Naive thymus-derived CD8-positive, alpha-beta T cell (primary cell): Measurements from ENCODE around the gene JADE2. TPM values are rescaled to one million over a fixed set of nuclear protein-coding genes. Genes with fewer than 3 reads are reported as not detected.

ENCODE experiments used
- ATAC-seq, 2 donors: fragments of 150-1000 bp; cut with Tn5 transposase in 1 of 2; sonication (Bioruptor Pico), chemical (Tn5 transposase) in 1 of 2; 1 replicate in 1 of 2; 2 replicates in 1 of 2; pipeline ENCODE4 v1.10.0; 2021; ENCODE audit warnings: mild to moderate bottlenecking in 2 of 2, moderate library complexity in 2 of 2
- POLR2A ChIA-PET: fragments of 350-600 bp; sonication (Branson Sonifier 250); formaldehyde crosslinking; loops from one replicate; lab custom pipeline; 2021; ENCODE audit warnings: antibody characterized with exemption; lab: Charles Lee
- DNase-seq, 10 donors: peaks; one replicate each; pipeline versions ENCODE4 v3.0.0 to v3.0.0-alpha.2; 2020 to 2022
- H3K27ac Mint-ChIP-seq, 10 donors: one replicate each; pipeline ENCODE4 v1.8.0; 2020 to 2022; ENCODE audit warnings: mild to moderate bottlenecking in 10 of 10, mixed read lengths in 10 of 10, moderate library complexity in 4 of 10, inconsistent platforms in 1 of 10
- H3K27me3 Mint-ChIP-seq, 5 donors: one replicate each; pipeline ENCODE4 v1.8.0; 2021 to 2022; ENCODE audit warnings: mixed read lengths in 5 of 5
- H3K36me3 Mint-ChIP-seq, 3 donors: one replicate each; pipeline ENCODE4 v1.8.0; 2020 to 2022; ENCODE audit warnings: mixed read lengths in 3 of 3, mild to moderate bottlenecking in 2 of 3, inconsistent platforms in 1 of 3
- H3K4me1 Mint-ChIP-seq, 4 donors: one replicate each; pipeline ENCODE4 v1.8.0; 2021 to 2022; ENCODE audit warnings: mixed read lengths in 4 of 4
- H3K4me3 Mint-ChIP-seq, 10 donors: one replicate each; pipeline ENCODE4 v1.8.0; 2020 to 2022; ENCODE audit warnings: mild to moderate bottlenecking in 10 of 10, mixed read lengths in 10 of 10, moderate library complexity in 6 of 10, inconsistent platforms in 1 of 10
- H3K9me3 Mint-ChIP-seq, 9 donors: one replicate each; pipeline ENCODE4 v1.8.0; 2020 to 2022; ENCODE audit warnings: mixed read lengths in 9 of 9, mild to moderate bottlenecking in 3 of 9, inconsistent platforms in 1 of 9, moderate library complexity in 1 of 9
- polyA plus RNA-seq, 3 donors: library from polyadenylated mRNA; unstranded; fragments of 300-500 nt; fragmentation: Illumina TruSeq; gene quantifications; one replicate each; pipeline ENCODE4 v1.2.3, GENCODE V29; 2021
- total RNA-seq, 8 experiments: library from RNA in 2 of 8; stranded (reverse) in 2 of 8; gene quantifications; one replicate each; pipeline ENCODE4 v1.2.3 and lab custom pipeline; 2021 to 2026

JADE2 gene
- total and polyA plus RNA-seq, 5 experiments from 2014 or later = 24.3 to 262 (median 38.9) TPM

DNA sequence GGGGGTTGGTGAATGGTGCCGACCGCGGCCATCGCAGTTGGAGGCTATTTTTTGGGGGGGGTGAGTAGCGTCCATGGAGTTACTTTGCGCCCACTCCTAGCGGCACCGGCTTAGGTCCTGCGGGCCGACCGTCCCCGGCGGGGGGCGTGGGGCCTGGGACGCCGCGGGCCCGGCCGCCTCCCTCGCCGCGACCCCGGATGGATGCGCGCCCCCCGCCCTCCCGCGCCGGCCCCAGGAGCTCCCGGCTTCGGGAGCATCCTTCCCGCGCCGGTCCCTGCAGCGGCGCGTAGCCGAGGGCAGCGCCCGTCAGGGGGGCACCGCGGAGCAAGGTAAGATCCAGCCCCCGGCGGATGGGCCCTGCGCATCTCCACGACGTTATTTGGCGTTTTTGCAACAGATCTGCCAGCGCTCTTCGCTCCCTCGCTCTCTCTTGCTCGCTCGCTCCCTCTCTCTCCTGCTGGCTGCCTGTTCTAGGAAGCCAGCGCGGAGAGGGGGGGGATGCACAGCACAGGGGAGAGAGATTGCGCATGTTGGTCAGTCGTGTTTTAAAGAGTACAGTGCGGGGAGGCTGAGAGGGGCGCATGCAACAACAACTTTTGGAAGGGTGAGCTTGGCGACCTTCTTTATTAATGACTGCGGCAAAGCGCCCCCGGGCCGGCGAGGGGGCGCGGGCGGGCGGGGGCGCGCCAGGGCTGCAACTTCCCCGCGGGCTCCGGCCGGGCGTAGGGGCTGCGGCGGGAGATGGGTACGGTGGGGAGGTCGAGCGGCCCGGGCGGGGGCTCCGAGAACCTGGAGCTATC is 413 bp downstream of the JADE2 start:
- POLR2A ChIA-PET = interaction anchor here (0.6 to 7.7 kb wide), 32 partner anchors 10 to 1474 kb away, joined by 3 to 137 read pairs (median 5); partner anchors contain the start of genes CAMLG, CDKL3, CDKN2AIPNL and DDX46
- ATAC-seq = peak; percentile 10 to 31
- Mint-ChIP-seq H3K36me3 (peaks cover 0 to 3% (median 2%) of the 10 kb centered on the region in 3 donors), H3K4me1 (peaks cover 30 to 42% (median 40%) of the 10 kb centered on the region in 4 donors), H3K27ac (peak overlapping the region; percentile 93 to 100 (median 100)), H3K4me3 (peak overlapping the region; percentile 92 to 100 (median 98)), H3K27me3 (no peaks in the 10 kb centered on the region), H3K9me3 (no peaks in the 10 kb centered on the region)
- peak; percentile 43 to 83 (median 64) for DNase-seq

DNA sequence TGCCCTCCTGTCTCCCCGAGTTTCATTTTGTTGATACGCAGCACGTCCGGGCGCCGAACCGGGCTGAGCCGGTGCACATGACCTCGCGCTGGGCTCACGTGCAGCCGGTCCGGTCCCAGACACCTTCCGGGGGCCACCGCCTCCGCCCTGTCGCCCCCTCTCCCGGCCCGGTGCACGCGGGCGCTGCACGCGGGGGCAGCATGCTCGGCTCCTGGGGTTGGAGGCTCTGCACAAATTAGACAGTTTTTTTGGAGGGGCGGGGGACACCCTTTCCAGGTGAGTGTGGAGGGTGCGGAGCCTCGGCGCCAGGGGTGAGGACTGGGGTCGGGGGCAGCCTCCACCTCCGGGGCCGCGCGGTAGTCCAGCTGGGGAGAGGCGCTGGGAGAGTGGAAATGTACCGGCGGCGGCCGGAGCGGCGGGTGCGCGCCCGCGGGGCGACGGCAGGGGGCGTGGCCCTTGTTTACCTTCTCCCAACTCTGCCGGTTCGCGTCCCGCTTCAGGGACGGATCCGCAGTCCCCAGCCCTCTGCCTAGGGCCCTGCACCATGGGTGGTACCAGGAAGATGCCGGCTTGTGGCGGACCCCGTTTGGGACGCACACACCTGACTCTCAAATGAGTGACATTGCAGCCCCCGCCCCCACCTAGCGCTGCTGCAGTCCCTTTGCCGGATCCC is 1.1 kb downstream of the JADE2 start:
- Mint-ChIP-seq H3K4me1 (peaks cover 33 to 49% (median 47%) of the 10 kb centered on the region in 4 donors), H3K27ac (peak overlapping the region in 9 of 10 donors; percentile 93 to 100 (median 96)), H3K4me3 (peak overlapping the region; percentile 91 to 100 (median 95)), H3K36me3 (peaks cover 0 to 5% (median 2%) of the 10 kb centered on the region in 3 donors), H3K9me3 (no peaks in the 10 kb centered on the region), H3K27me3 (no peaks in the 10 kb centered on the region)
- POLR2A ChIA-PET = interaction anchor here (0.6 to 7.7 kb wide), 29 partner anchors 10 to 558 kb away, joined by 3 to 137 read pairs (median 7); partner anchors contain the start of genes CAMLG, CDKL3, CDKN2AIPNL and PPP2CA
- peak; percentile 44 to 78 (median 60) for DNase-seq
- peak; percentile 2 to 8 for ATAC-seq

DNA sequence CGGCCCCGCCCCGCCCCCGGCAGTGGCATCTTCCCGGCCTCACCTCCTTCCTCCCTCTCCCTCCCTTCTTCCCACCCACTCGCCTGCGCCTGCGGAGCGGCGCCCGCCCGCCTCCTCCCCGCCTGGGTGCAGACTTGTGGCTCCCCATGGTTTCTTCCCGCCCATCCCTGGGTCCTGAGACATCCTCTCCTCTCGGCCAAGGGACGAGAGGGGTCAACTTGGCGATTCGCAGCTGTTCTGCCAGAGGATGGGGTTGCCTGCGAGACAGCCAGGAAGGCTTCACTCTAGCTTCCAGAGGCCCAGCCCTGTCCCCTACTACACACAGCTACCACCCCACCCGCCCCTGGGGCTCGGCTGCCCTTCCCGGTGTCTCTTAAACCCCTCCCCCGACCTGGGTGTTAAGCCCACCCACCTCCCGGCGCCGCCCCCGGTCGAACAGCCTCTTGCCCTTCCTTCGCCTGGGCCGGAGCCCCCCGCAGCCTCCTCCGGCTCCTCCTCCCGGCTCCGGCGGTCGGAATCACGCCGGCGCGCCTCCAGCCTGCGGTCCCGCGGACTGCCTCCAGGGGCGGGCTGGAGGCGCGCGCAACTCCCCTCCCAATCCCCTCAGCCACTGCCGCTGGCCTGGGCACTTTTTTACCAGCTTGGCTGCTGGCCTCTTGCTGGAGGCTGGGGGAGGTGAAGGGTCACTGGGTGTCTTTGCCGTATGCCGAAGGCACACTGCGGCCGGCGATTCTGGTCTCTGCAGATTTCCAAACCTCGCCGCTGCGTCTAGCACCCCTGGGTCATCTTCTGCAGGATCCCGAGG is 1.9 kb downstream of the JADE2 start:
- H3K4me3 Mint-ChIP-seq = peak overlapping the region; percentile 90 to 100 (median 94)
- H3K4me1 Mint-ChIP-seq = peaks cover 37 to 55% (median 54%) of the 10 kb centered on the region in 4 donors
- POLR2A ChIA-PET = interaction anchor here (0.7 to 7.7 kb wide), 17 partner anchors 9 to 302 kb away, joined by 3 to 137 read pairs (median 11); partner anchors contain the start of genes CDKL3, CDKN2AIPNL, PPP2CA and UBE2B

DNA sequence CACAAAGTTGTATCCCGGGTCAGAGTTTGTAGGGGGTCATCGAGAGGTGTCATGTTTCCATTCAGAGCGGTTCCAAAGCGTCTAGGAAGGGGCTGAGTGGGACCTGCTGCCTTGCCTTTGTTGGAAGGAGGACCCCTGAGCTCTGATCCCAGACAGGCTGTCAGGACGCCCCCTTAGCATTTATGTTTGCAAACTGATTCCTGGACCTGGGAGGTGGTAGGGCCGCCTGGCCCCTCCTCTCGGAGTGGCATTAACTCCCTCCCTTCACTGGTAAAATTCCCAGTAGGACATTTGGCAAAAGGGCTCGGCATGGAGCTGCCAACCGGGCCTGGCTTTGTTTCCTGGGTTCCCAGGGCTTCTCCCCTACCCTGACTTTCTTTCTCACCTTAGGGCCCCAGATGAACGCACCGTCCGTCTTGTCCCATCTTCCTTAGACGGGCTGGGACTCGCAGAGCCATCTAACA is 2.5 kb downstream of the JADE2 start:
- H3K27me3 Mint-ChIP-seq = no peaks in the 10 kb centered on the region
- peaks cover 36 to 61% (median 60%) of the 10 kb centered on the region in 4 donors for H3K4me1 Mint-ChIP-seq
- H3K9me3 Mint-ChIP-seq = no peaks in the 10 kb centered on the region
- H3K27ac Mint-ChIP-seq = peak overlapping the region; percentile 26 to 100 (median 90)
- DNase-seq = no peak
- ATAC-seq = no peak
- peaks cover 0 to 11% (median 2%) of the 10 kb centered on the region in 3 donors for H3K36me3 Mint-ChIP-seq
- peak overlapping the region; percentile 90 to 100 (median 94) for H3K4me3 Mint-ChIP-seq
- POLR2A ChIA-PET = interaction anchor here (0.6 to 7.7 kb wide), 13 partner anchors 8 to 217 kb away, joined by 3 to 137 read pairs (median 14); partner anchors contain the start of genes CDKL3, CDKN2AIPNL and UBE2B

More for the DNA sequence above, 1.9 kb downstream of the JADE2 start:
- Mint-ChIP-seq H3K9me3 (no peaks in the 10 kb centered on the region), H3K36me3 (peaks cover 0 to 10% (median 2%) of the 10 kb centered on the region in 3 donors), H3K27ac (peak overlapping the region; percentile 78 to 100 (median 94)), H3K27me3 (no peaks in the 10 kb centered on the region)
- ATAC-seq = peak; percentile 21 to 28
- peak; percentile 57 to 85 (median 72) for DNase-seq

DNA sequence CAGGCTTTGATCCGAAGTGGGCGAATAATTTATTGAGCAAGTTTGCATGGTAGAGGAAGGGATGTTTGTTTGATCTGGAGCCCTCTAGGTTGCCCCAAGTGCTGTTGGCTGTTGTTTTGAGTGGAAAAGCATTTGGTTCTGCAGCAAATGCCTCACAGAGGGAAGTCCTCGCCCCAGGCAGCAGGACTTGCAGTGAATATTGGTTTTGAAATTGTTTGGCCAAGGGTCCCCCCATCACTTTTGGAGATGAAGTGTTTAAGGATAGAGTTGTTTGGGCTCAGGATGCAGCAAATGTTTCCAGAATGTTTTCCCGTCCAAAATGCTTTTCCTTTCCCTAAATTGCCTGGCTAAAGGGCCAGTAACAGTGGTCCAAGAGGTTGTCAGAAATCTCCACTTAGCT is 3.1 kb downstream of the JADE2 start:
- H3K27me3 Mint-ChIP-seq = no peaks in the 10 kb centered on the region
- DNase-seq = no peak
- peaks cover 30 to 61% (median 60%) of the 10 kb centered on the region in 4 donors for H3K4me1 Mint-ChIP-seq
- H3K9me3 Mint-ChIP-seq = no peaks in the 10 kb centered on the region
- peaks cover 0 to 16% (median 2%) of the 10 kb centered on the region in 3 donors for H3K36me3 Mint-ChIP-seq
- POLR2A ChIA-PET = interaction anchor here (0.6 to 7.7 kb wide), 6 partner anchors 9 to 115 kb away, joined by 3 to 137 read pairs (median 38); partner anchors contain the start of gene CDKN2AIPNL
- H3K27ac Mint-ChIP-seq = peak overlapping the region; percentile 26 to 100 (median 84)
- ATAC-seq = no peak
- peak overlapping the region; percentile 90 to 100 (median 94) for H3K4me3 Mint-ChIP-seq

DNA sequence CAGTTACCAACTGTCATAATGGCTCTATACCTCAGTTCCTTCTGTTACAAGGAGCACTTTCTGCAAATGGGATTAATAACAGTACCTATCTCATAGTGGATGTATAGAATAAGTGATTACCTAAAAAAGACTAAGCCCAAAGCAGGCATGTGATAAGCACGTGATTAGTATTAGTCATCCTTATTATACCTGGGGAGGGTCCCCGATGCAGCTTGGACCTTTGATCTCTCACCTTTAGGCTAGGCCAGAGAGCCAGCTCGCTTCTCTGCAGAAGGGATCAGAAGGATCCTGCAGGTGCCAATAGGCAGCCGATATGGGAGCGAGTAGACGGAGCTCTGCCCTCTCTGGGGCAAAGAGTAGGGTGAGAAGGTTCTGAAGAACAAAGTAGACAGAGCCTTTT is 4.0 kb downstream of the JADE2 start:
- DNase-seq (no peak), ATAC-seq (no peak)
- H3K4me3 Mint-ChIP-seq = peak overlapping the region; percentile 2 to 100 (median 92)
- no peaks in the 10 kb centered on the region for H3K27me3 Mint-ChIP-seq
- peaks cover 0 to 16% (median 2%) of the 10 kb centered on the region in 3 donors for H3K36me3 Mint-ChIP-seq
- POLR2A ChIA-PET = interaction anchor here (0.7 to 7.3 kb wide), 4 partner anchors 16 to 140 kb away, joined by 3 to 133 read pairs (median 38); no protein-coding TSS in a partner anchor
- peaks cover 34 to 67% (median 65%) of the 10 kb centered on the region in 4 donors for H3K4me1 Mint-ChIP-seq
- H3K9me3 Mint-ChIP-seq = no peaks in the 10 kb centered on the region
- H3K27ac Mint-ChIP-seq = peak overlapping the region in 8 of 10 donors; percentile 57 to 100 (median 80)

DNA sequence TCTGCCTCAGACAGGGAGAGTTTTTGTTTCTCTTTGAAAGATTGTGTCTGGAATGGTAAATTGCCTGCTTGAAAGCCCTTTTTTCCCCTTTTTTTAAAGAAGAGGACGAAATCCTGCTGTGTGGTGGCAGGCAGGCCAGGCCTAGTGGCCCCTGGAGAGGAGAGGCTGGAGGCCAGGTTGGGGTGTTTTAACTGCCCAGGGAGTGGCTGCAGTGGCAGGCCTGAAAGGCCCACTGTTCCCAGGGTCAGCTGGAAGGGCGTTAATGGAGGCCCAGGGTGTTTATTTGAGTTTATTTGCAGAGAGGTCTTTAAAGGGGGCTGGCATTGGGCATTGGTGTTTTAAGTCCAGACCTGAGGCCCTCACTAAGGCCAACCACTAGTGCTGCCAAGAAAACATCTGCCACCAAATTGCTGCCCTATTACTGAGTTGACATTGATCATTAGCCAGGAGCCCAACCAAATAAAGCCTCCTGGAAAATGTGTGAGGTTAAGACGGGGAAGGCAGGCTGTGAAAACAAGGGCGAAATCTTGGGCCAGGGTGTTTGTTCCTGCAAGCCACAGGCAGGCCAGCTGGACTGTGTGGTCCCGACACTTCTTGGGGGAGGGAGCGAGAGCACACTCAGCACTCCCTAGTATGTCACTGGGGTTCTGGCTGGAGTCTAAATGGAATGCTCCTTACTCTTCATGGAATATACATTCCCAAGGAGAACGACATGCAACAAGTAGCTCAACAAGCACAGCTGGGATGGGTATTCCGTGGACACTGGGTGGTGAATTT is 5.0 kb downstream of the JADE2 start:
- no peaks in the 10 kb centered on the region for H3K27me3 Mint-ChIP-seq
- POLR2A ChIA-PET = interaction anchor here (0.6 to 7.3 kb wide), 8 partner anchors 12 to 305 kb away, joined by 3 to 70 read pairs (median 4); partner anchors contain the start of genes CDKN2AIPNL and PPP2CA
- DNase-seq (no peak), ATAC-seq (no peak)
- peak overlapping the region; percentile 44 to 100 (median 81) for H3K27ac Mint-ChIP-seq
- no peaks in the 10 kb centered on the region for H3K9me3 Mint-ChIP-seq
- peaks cover 0 to 16% (median 2%) of the 10 kb centered on the region in 3 donors for H3K36me3 Mint-ChIP-seq
- peak overlapping the region in 9 of 10 donors; percentile 32 to 100 (median 74) for H3K4me3 Mint-ChIP-seq
- peaks cover 43 to 77% (median 75%) of the 10 kb centered on the region in 4 donors for H3K4me1 Mint-ChIP-seq

DNA sequence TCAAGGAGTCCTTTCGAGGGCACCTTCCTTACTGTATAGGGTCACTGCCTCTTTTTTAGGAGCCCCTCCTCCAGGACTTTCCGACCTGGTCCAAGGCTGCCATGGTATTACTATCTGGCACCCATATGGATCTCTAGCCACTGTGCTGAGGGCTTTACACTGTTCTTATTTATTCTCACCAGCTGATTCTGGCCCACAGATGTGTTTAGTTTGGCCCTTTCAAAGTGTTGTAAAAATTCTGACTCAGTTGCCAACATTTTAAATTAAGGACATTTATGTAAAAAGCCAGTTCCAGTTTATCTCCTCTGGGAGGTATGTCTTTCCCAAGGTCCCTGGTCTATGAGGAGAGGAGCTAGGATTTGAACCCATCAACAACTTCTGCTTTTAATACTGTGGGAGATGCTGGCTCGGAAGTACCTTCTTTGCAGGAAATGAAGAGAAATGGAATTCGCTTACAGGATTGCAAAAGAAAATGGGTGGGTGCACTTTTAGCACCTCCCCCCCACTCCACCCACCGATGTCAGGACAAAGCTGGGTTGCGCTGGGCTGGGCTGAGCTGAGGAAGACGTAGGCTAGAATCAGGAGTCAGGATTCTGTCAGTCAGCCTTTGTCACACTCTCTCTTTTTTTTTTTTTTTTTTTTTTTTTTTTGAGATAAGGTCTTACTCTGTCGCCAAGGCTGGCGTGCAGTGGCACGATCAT is 7.8 kb downstream of the JADE2 start:
- POLR2A ChIA-PET = interaction anchor here (0.5 to 2.0 kb wide), 5 partner anchors 8 to 161 kb away, joined by 3 to 7 read pairs (median 3); partner anchors contain the start of gene CDKN2AIPNL
- H3K4me1 Mint-ChIP-seq = peaks cover 59 to 99% (median 96%) of the 10 kb centered on the region in 4 donors
- ATAC-seq = no peak
- H3K27me3 Mint-ChIP-seq = no peaks in the 10 kb centered on the region
- DNase-seq = no peak
- no peaks in the 10 kb centered on the region for H3K9me3 Mint-ChIP-seq
- peaks cover 0 to 42% (median 4%) of the 10 kb centered on the region in 3 donors for H3K36me3 Mint-ChIP-seq
- H3K27ac Mint-ChIP-seq = peak overlapping the region in 9 of 10 donors; percentile 37 to 89 (median 69)
- H3K4me3 Mint-ChIP-seq = peak overlapping the region in 7 of 10 donors; percentile 20 to 66 (median 38)

DNA sequence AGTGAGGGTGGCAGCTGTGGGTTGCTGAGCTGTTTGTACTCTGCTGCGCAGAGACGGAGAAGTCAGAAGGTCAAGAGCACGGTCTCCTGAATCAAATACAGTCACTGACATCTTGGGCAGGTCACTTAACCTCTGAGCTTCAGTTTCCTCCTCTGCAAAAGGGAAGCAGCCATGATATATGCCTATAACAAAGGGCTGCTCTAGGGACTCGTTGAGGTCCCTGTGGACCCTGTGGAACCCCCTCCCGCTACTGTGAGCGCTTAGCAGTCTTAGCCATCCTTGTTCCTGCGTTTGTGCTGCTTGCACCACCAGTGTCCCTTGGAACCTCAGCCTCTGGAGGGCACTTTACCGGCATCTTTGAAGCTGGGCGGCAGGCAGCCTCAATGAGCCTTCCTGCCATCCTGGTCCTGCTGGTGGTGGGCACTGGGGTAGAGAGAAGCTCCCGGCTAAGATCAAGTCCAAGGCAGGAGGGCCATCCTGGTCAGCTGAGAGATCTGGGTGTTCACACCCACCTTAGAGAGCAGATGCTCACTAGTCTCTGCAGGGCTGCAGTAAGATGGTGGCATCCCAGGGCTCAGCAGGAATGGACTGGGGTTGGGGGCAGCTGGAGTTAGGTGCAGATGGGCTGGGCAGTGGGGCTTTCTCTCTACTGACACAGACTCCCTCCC is 8.7 kb downstream of the JADE2 start:
- Mint-ChIP-seq H3K27me3 (no peaks in the 10 kb centered on the region), H3K27ac (peak overlapping the region in 9 of 10 donors; percentile 22 to 88 (median 76)), H3K9me3 (no peaks in the 10 kb centered on the region), H3K4me1 (peaks cover 54 to 92% (median 90%) of the 10 kb centered on the region in 4 donors), H3K36me3 (peaks cover 0 to 49% (median 4%) of the 10 kb centered on the region in 3 donors), H3K4me3 (peak overlapping the region in 6 of 10 donors; percentile 14 to 66 (median 38))
- ATAC-seq = no peak
- POLR2A ChIA-PET = interaction anchor here (0.7 to 2.0 kb wide), 4 partner anchors 20 to 162 kb away, joined by 3 to 7 read pairs (median 4); partner anchors contain the start of gene CDKN2AIPNL
- no peak for DNase-seq
